ENCODE results near the gene SIRT2. TPM values are rescaled to one million over a fixed set of nuclear protein-coding genes. Genes with fewer than 3 reads are reported as not detected.
A peak's percentile ranks its signal among the peaks of the same experiment; 100 is the strongest.
"Not testable (repeated sequence)": the region's sequence is repeated elsewhere in the genome, so short reads cannot be mapped to it uniquely, and the experiment has no call there.

Gene SIRT2
- total RNA-seq, 1 donor from 2014 or later: 99.8 TPM

DNA sequence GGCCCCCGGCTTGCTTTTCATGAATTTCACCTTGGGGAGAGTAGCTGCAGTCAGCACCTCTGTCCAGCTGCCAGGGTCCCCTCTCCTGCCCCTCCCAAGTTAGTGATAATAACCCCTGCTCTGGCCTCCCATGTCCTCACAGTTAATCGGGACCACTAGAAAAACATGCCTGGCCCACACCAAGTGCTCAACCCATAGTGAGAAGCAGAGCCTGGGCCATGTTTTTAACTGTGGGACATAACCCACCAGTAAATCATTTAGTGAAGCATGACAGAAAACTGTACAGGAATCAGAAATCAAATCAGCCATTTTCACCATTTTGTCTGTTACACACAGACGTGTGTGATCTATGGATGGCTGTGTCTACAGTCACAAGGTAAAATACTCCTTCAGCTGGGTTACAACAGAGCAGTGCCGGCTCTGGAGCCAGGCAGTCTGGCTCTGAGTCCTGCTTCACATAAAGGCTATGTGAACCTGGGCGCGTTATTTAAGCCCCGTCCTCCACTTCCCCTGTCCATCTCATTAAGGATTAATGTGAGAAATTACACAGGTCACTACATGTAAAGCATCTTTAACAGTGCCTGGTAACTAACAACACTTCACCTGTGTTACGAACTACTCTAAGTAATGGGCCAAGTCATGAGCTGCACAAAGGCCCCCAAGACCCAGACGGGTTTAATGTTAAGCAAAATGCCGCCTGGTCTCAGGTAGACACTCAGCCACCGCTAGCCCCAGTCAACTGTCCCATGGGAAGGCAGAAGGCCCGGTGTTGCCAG is 60.2 kb downstream of the SIRT2 start:
- no peak for DNase-seq (ENCODE audit: missing footprints)
- intact Hi-C loops (cut with DNase I): no loop called here
- ATAC-seq: no peak

- DNase-seq (ENCODE audit: missing footprints) (no peak), ATAC-seq (no peak)
- intact Hi-C loops (cut with DNase I): no loop called here
Measured at GRCh38 chr19:38838208-38838985, 61.0 kb downstream of the SIRT2 start.

- no peak for ATAC-seq
- intact Hi-C loops (cut with DNase I): no loop called here
- DNase-seq (ENCODE audit: missing footprints): no peak
Measured at GRCh38 chr19:38837656-38838121, 61.7 kb downstream of the SIRT2 start.

DNA sequence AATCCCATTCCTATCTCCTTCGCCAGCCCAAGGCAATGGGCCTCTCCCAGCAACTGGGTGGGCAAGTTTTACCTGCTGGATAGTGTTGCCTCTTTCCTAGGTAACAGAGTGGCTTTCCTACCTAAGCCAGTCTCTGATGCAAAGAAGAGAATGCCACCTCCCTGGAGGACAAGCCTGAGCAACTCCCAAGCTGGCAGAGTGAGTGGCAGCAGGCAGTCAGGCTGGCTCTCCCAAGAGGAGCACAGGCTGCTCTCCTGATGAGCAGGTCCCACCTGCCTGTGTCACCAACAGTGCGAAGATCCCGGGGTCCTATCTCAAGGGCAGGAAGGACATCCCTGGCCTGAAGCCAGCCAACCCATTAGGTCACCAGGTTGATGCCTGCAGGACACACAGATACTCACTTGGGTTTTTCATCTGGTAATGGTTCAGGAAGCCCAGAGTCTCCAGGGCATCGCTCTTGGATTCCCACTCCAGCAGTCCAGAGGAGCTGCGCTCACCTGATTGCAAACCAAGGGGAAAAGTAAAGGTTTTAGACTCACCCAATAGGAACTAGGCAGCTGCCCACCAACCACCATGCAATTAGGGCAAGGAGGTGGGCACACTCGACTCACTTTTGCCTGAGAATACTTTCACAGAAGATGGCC is 62.3 kb downstream of the SIRT2 start:
- ATAC-seq: no peak
- intact Hi-C loops (cut with DNase I): no loop called here
- no peak for DNase-seq (ENCODE audit: missing footprints)

GRCh38 chr19:38836159-38836982 is 63.0 kb downstream of the SIRT2 start:
- DNase-seq (ENCODE audit: missing footprints): no peak
- intact Hi-C loops (cut with DNase I): no loop called here
- ATAC-seq: no peak

GRCh38 chr19:38834590-38834989 is 64.8 kb downstream of the SIRT2 start:
- ATAC-seq (no peak), DNase-seq (ENCODE audit: missing footprints) (no peak)
- intact Hi-C loops (cut with DNase I): loop anchor here (5.0 kb wide), 1 partner anchor 102 kb away; no protein-coding TSS in a partner anchor

DNA sequence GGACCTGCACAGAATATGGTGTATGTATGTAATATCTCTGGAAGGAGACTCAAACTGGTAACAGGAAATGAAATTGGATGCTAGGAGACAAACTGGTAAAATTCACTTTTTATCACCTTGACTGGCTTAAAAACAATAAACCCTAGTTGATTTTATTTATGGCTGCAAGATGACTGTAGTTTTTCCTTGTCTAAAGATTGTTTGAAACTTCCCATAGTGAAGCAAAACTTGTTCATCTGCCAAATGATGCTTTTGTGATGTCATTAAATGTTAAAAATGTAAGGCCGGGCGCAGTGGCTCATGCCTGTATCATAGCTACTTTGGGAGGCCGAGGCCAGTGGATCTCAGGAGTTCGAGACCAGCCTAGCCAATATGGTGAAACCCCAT is 65.3 kb downstream of the SIRT2 start:
- intact Hi-C loops (cut with DNase I): loop anchor here (5.0 kb wide), 1 partner anchor 102 kb away; no protein-coding TSS in a partner anchor
- DNase-seq (ENCODE audit: missing footprints) (no peak), ATAC-seq (no peak)

- intact Hi-C loops (cut with DNase I): loop anchor here (5.0 kb wide), 1 partner anchor 101 kb away; no protein-coding TSS in a partner anchor
- DNase-seq (ENCODE audit: missing footprints): no peak
- no peak for ATAC-seq
Measured at GRCh38 chr19:38833092-38833425, 66.4 kb downstream of the SIRT2 start.

DNA sequence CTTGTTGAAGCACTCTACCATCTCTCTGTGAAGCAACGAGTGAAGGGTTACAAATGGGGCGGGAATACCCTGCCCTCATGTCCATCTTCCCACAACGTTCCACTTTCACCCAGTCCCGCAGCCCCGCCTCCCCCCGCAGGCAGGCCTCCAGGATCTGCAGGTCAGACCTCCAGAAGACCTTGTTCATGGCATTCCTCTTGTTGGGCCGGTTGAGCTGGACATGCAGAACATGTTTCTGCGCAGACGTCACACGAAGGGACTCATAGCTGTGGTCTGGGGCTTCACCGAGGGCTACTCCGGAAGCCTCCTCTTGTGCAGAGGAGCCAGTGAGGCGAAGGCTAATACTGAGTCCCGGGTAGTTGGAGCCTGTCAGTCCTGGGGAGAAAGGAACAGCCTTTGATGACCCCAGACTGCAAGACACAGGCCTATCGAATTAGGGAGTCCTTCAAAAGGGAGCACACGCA is 68.2 kb downstream of the SIRT2 start:
- peak; percentile 67 for ATAC-seq
- intact Hi-C loops (cut with DNase I): loop anchor here (1.0 to 5.0 kb wide), 3 partner anchors 19 to 180 kb away; no protein-coding TSS in a partner anchor
- peak; percentile 86 for DNase-seq (ENCODE audit: missing footprints)

DNA sequence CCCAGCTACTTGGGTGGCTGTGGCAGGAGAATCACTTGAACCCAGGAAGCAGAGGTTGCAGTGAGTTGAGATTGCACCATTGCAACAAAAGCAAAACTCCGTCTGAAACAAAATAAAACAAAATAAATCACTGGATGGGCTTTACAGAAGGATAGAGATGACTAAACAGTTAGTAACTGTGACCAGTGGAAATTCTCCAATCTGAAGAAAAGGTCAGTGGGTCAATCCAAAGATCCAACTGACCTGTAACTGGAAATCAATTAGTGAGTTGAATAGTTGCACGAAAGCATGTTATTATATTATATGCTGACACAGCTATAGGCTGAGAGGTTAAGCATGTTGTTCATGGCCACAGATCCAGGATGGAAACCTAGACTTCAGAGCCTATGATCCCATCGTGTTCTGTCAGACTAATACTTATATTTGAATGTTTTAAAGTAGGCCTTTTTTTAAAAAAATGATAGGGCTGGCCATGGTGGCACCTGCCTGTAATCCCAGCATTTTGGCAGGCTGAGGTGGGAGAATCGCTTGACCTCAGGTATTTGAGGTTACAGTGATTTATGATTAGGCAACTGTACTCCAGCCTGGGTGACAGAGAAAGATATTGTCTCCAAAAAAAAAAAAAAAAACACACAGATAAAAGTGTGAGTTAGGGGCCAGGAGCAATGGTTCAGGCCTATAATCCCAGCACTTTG is 69.2 kb downstream of the SIRT2 start:
- intact Hi-C loops (cut with DNase I): loop anchor here (2.0 to 5.0 kb wide), 2 partner anchors 98 to 179 kb away; no protein-coding TSS in a partner anchor
- ATAC-seq (no peak), DNase-seq (ENCODE audit: missing footprints) (no peak)

- intact Hi-C loops (cut with DNase I); DNase-seq (ENCODE audit: missing footprints): not testable (repeated sequence)
Measured at GRCh38 chr19:38829203-38829602, 70.2 kb downstream of the SIRT2 start.

More at GRCh38 chr19:38829203-38829602, 70.2 kb downstream of the SIRT2 start:
- not testable (repeated sequence) for ATAC-seq

Other genes starting within 250 kb of the SIRT2 start
- gene CAPN12, start 155.1 kb downstream of the SIRT2 start, total RNA-seq: not detected
- not detected for gene LGALS7, start 126.1 kb downstream of the SIRT2 start, total RNA-seq
- gene LGALS7B, start 110.4 kb downstream of the SIRT2 start, total RNA-seq: not detected
- 0.76 TPM for gene LGALS4, start 86.7 kb downstream of the SIRT2 start, total RNA-seq
- gene ECH1, start 67.8 kb downstream of the SIRT2 start, total RNA-seq: 1,308 TPM
- gene HNRNPL, start 49.6 kb downstream of the SIRT2 start, total RNA-seq: 184 TPM
- 4.1 TPM for gene RINL, start 21.3 kb downstream of the SIRT2 start, total RNA-seq
- gene NFKBIB, start 351 bp upstream of the SIRT2 start, total RNA-seq: 17.9 TPM
- not detected for gene CCER2, start 12.6 kb upstream of the SIRT2 start, total RNA-seq
- gene SARS2, start 31.1 kb upstream of the SIRT2 start, total RNA-seq: 16.0 TPM
- 67.9 TPM for gene MRPS12, start 31.3 kb upstream of the SIRT2 start, total RNA-seq
- gene FBXO17, start 76.1 kb upstream of the SIRT2 start, total RNA-seq: 2.3 TPM
- 15.1 TPM for gene FBXO27, start 132.9 kb upstream of the SIRT2 start, total RNA-seq
- not detected for gene ACP7, start 184.8 kb upstream of the SIRT2 start, total RNA-seq
- gene PAK4, start 226.2 kb upstream of the SIRT2 start, total RNA-seq: 16.2 TPM